Sigmoid colon (tissue), 7 donors: ENCODE measurements around the gene RCAN1. TPM values are rescaled to one million over a fixed set of nuclear protein-coding genes. Genes with fewer than 3 reads are reported as not detected.

Experiments used
- DNase-seq: peaks from one replicate; pipeline ENCODE4 v3.0.0-alpha.2; 2019
- H3K27ac ChIP-seq, 4 donors: fragments of 200-600 bp; sonication (generic); one replicate each; pipeline ENCODE4 v1.5.1; 2016 to 2019; ENCODE audit warnings: mild to moderate bottlenecking in 1 of 4
- H3K27me3 ChIP-seq, 3 donors: fragments of 200-600 bp; sonication (generic); one replicate each; pipeline ENCODE4 v1.5.1; 2019; ENCODE audit warnings: mild to moderate bottlenecking in 1 of 3
- H3K36me3 ChIP-seq, 4 donors: fragments of 200-600 bp; sonication (generic); one replicate each; pipeline ENCODE4 v1.5.1; 2016 to 2019
- H3K4me1 ChIP-seq, 4 donors: fragments of 200-600 bp; sonication (generic); one replicate each; pipeline ENCODE4 v1.5.1; 2017 to 2019
- H3K4me3 ChIP-seq, 4 donors: fragments of 200-600 bp; sonication (generic); one replicate each; pipeline ENCODE4 v1.5.1; 2017 to 2019; ENCODE audit warnings: mild to moderate bottlenecking in 2 of 4, moderate library complexity in 1 of 4
- H3K9me3 ChIP-seq, 4 donors: fragments of 200-600 bp in 3 of 4; sonication (generic) in 3 of 4; one replicate each; pipeline versions ENCODE4 v1.5.1 to v1.6.1; 2013 to 2019
- CTCF ChIP-seq, 4 experiments: fragments of 450-650 bp in 3 of 4; fragments of 200-600 bp in 1 of 4; IDR thresholded peaks; one replicate each; pipeline ENCODE4 v1.5.1; 2016 to 2019; ENCODE audit warnings: antibody characterized with exemption in 4 of 4, mild to moderate bottlenecking in 3 of 4, moderate library complexity in 2 of 4
- EP300 ChIP-seq, 4 donors: sonication (generic); formaldehyde crosslinking; IDR thresholded peaks; one replicate each; pipeline ENCODE4 v1.6.1; 2017; ENCODE audit warnings: antibody characterized with exemption in 4 of 4
- POLR2A ChIP-seq, 2 donors: fragments of 450-650 bp; IDR thresholded peaks; one replicate each; pipeline ENCODE4 v1.6.1; 2016; ENCODE audit warnings: antibody characterized with exemption in 2 of 2, mild to moderate bottlenecking in 2 of 2, moderate library complexity in 2 of 2
- POLR2AphosphoS5 ChIP-seq, 4 donors: sonication (generic); formaldehyde crosslinking; IDR thresholded peaks; one replicate each; pipeline ENCODE4 v1.6.1; 2017; ENCODE audit warnings: antibody characterized with exemption in 4 of 4
- WGBS, 2 donors: extraction: QIAGEN DNeasy Blood & Tissue Kit; methylation state at CpG; one replicate each; pipeline ENCODE4 v1.1.7; 2013; 5-methylcytosine and 5-hydroxymethylcytosine counted together
- intact Hi-C: fragments of 100-400 bp; cut with DNase I; formaldehyde crosslinking; loops from one replicate; pipeline ENCODE4 v1.15.1; 2023
- polyA plus RNA-seq, 3 donors: library from polyadenylated mRNA; stranded (reverse); fragments of 200-250 nt; gene quantifications; one replicate each; pipeline ENCODE4 v1.2.3, GENCODE V29; 2013
- total RNA-seq, 4 donors: library from RNA; depleted of rRNA; stranded (reverse); fragments of >200 nt; gene quantifications; one replicate each; pipeline ENCODE4 v1.1.0, GENCODE V29; 2016
- donor health status: healthy with polysubstance abuse.
- donor health status: Bipolar disorder and iron deficiency.
- donor health status: healthy.

RCAN1 gene
- total and polyA plus RNA-seq, 7 donors: 21.4 to 148 (median 38.3) TPM

GRCh38 chr21:34528131-34528561 is 86.8 kb downstream of the RCAN1 start:
- TF ChIP-seq EP300 (IDR thresholded peaks at IDR 0.05): no peak
- TF ChIP-seq POLR2AphosphoS5 (IDR thresholded peaks at IDR 0.05): peak in 3 of 4 donors; percentile 41 to 51 (median 49)
- intact Hi-C loops: loop anchor here (5.0 kb wide), 1 partner anchor 1399 kb away; no protein-coding TSS in a partner anchor
- 47 to 71% methylated on average over 3 of the region's 3 CpGs for WGBS, 2 donors
- Histone ChIP-seq H3K27me3 (no peaks in the 10 kb centered on the region), H3K36me3 (no peaks in the 10 kb centered on the region), H3K4me3 (no peak overlapping the region), H3K27ac (peak overlapping the region; percentile 76 to 94 (median 90)), H3K9me3 (no peaks in the 10 kb centered on the region), H3K4me1 (peaks cover 0 to 42% (median 29%) of the 10 kb centered on the region in 4 donors)
- no peak for DNase-seq

DNA sequence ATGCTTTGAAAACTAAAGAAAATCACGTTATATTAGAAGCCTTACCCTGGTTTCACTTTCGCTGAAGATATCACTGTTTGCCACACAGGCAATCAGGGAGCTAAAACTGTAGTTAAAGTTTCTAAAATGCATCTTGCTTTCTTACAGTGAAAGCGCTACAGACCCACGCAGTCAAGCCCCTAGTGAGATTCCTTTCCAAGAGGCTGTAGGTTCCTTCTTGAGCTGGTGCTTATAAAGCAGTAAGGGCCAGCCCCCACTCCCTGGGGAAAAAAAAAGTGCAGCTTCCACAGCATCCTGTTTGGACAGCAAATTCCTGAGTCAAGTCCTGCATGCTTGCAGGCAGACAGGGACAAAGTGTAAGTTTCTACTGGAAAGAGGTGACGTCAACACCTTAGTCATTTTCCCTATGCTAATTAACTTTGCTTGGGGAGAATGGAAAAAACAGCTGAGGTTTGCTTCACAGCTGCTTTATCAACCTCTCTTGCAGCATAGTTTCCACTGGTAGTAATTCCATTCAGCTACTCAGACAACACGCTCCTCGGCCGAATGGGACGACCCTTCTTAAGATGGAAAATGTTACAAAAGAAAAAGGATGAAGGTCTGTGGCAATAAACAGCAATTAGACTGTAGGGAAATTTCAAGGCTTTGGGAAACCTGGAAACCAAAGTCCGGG is 88.2 kb downstream of the RCAN1 start:
- H3K36me3 ChIP-seq: peaks cover 0 to 6% (median 2%) of the 10 kb centered on the region in 4 donors
- intact Hi-C loops: loop anchor here (2.0 to 5.0 kb wide), 2 partner anchors 88 to 1401 kb away; partner anchors contain the start of gene RCAN1
- peak overlapping the region; percentile 76 to 94 (median 90) for H3K27ac ChIP-seq
- peak; percentile 92 for DNase-seq
- H3K9me3 ChIP-seq: no peaks in the 10 kb centered on the region
- WGBS, 2 donors: 4 to 31% methylated on average over 10 of the region's 10 CpGs
- H3K4me3 ChIP-seq: peak overlapping the region; percentile 26 to 53 (median 40)
- TF ChIP-seq EP300 (IDR thresholded peaks at IDR 0.05): peak; percentile 46 to 94 (median 68)
- no peak for TF ChIP-seq CTCF (IDR thresholded peaks at IDR 0.05)
- peak; percentile 24 to 62 for TF ChIP-seq POLR2A (IDR thresholded peaks at IDR 0.05)
- TF ChIP-seq POLR2AphosphoS5 (IDR thresholded peaks at IDR 0.05): peak; percentile 62 to 95 (median 81)
- H3K27me3 ChIP-seq: no peaks in the 10 kb centered on the region
- H3K4me1 ChIP-seq: peaks cover 0 to 53% (median 42%) of the 10 kb centered on the region in 4 donors

- TF ChIP-seq POLR2AphosphoS5 (IDR thresholded peaks at IDR 0.05) (no peak), EP300 (IDR thresholded peaks at IDR 0.05) (no peak), POLR2A (IDR thresholded peaks at IDR 0.05) (no peak), CTCF (IDR thresholded peaks at IDR 0.05) (no peak)
- 37 to 54% methylated on average over 5 of the region's 5 CpGs for WGBS, 2 donors
Observed at GRCh38 chr21:34526241-34526617, 88.7 kb downstream of the RCAN1 start.

GRCh38 chr21:34524646-34525601 is 90.0 kb downstream of the RCAN1 start:
- Histone ChIP-seq H3K4me3 (peak overlapping the region; percentile 12 to 53 (median 40)), H3K9me3 (no peaks in the 10 kb centered on the region), H3K27ac (peak overlapping the region; percentile 76 to 94 (median 90)), H3K4me1 (peaks cover 0 to 63% (median 43%) of the 10 kb centered on the region in 4 donors), H3K27me3 (no peaks in the 10 kb centered on the region), H3K36me3 (peaks cover 0 to 24% (median 15%) of the 10 kb centered on the region in 4 donors)
- DNase-seq: peak; percentile 76
- intact Hi-C loops: loop anchor here (5.0 kb wide), 2 partner anchors 57 to 1402 kb away; no protein-coding TSS in a partner anchor
- TF ChIP-seq EP300 (IDR thresholded peaks at IDR 0.05): no peak
- TF ChIP-seq CTCF (IDR thresholded peaks at IDR 0.05): no peak
- no peak for TF ChIP-seq POLR2A (IDR thresholded peaks at IDR 0.05)
- TF ChIP-seq POLR2AphosphoS5 (IDR thresholded peaks at IDR 0.05): peak in 2 of 4 donors; percentile 37 to 48
- WGBS, 2 donors: 72 to 79% methylated on average over 31 of the region's 31 CpGs

More at GRCh38 chr21:34526241-34526617, 88.7 kb downstream of the RCAN1 start:
- intact Hi-C loops: loop anchor here (2.0 to 5.0 kb wide), 2 partner anchors 89 to 1401 kb away; partner anchors contain the start of gene RCAN1
- Histone ChIP-seq H3K36me3 (peaks cover 0 to 11% (median 6%) of the 10 kb centered on the region in 4 donors), H3K4me3 (peak overlapping the region; percentile 26 to 53 (median 40)), H3K27me3 (no peaks in the 10 kb centered on the region), H3K4me1 (peaks cover 0 to 54% (median 43%) of the 10 kb centered on the region in 4 donors), H3K27ac (peak overlapping the region; percentile 76 to 94 (median 90)), H3K9me3 (no peaks in the 10 kb centered on the region)
- DNase-seq: no peak
